GM20000 (cell line): ENCODE results near the gene BCAS1.
"Not testable (repeated sequence)": the region's sequence is repeated elsewhere in the genome, so short reads cannot be mapped to it uniquely, and the experiment has no call there.

Experiments used
- DNase-seq: peaks from one replicate; pipeline ENCODE4 v3.0.0; 2012; ENCODE audit warnings: low spot score
- TF ChIP-seq, protein P1 (sequence below): IDR thresholded peaks from 2 replicates; pipeline ENCODE4 v1.5.1; 2012; ENCODE audit warnings: mild to moderate bottlenecking, control low read depth; ENCODE audit errors: extremely low read depth, missing control alignments

BCAS1 gene

DNA sequence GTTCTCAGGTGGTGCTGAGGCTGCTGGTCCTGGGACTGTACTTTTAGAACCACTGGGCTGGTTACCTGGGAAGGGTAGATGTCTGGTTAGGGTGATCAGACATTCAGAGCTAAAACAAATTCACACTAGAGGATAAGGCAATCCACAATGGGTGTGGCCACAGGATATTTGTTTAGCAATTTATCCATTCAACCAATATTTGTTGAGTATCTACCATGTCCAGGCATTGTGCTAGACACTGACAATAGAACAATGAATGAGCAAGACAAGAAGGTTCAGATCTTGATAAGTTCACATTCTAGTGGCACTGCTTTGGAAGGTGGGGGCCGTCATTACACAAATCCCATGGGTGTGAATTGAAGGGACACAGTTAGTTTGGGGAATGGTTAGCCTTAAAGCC is 131.7 kb downstream of the BCAS1 start:
- DNase-seq = no peak
- TF ChIP-seq, protein P1, sequence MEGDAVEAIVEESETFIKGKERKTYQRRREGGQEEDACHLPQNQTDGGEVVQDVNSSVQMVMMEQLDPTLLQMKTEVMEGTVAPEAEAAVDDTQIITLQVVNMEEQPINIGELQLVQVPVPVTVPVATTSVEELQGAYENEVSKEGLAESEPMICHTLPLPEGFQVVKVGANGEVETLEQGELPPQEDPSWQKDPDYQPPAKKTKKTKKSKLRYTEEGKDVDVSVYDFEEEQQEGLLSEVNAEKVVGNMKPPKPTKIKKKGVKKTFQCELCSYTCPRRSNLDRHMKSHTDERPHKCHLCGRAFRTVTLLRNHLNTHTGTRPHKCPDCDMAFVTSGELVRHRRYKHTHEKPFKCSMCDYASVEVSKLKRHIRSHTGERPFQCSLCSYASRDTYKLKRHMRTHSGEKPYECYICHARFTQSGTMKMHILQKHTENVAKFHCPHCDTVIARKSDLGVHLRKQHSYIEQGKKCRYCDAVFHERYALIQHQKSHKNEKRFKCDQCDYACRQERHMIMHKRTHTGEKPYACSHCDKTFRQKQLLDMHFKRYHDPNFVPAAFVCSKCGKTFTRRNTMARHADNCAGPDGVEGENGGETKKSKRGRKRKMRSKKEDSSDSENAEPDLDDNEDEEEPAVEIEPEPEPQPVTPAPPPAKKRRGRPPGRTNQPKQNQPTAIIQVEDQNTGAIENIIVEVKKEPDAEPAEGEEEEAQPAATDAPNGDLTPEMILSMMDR = no peak

DNA sequence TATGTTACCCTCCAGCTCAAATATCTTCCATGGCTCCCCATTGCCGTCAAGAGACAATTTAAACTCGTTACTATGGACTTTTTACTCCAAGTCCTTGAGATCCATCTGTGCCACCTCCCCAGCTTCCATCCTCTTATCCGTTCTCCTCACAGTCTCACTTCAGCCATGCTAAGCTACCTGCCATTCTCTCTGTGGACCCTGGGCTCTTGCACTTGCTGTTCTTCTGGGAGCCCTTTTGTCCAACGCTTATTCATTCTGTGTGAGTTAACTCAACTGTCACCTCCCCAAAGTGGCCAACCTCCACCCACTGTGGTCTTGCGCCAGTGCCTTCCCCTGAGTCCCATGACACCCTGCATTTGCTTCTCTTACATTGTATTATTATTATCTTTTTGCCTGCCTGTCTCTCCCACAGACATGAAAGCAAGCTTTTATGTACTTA is 132.4 kb downstream of the BCAS1 start:
- TF ChIP-seq, protein P1 = no peak
- no peak for DNase-seq

DNA sequence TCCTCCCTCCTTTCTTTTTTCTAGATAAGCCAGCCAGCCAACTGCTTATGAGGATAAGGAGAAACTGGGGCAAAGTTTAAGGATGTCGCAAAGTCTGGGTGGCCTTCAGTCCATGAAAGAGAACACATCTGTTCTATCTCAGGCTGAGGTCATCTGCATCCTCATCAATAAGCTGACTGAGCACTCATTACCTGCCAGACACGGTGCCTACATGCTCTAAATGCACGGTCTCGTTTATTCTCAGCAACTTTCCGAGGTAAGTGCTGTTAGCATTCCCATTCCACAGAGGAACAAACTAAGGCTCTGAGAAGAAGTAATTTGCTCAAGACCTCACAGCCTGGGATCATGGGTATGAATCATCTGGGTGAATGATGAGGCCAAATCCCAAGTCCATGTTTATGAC is 133.1 kb downstream of the BCAS1 start:
- TF ChIP-seq, protein P1 = no peak
- no peak for DNase-seq

DNA sequence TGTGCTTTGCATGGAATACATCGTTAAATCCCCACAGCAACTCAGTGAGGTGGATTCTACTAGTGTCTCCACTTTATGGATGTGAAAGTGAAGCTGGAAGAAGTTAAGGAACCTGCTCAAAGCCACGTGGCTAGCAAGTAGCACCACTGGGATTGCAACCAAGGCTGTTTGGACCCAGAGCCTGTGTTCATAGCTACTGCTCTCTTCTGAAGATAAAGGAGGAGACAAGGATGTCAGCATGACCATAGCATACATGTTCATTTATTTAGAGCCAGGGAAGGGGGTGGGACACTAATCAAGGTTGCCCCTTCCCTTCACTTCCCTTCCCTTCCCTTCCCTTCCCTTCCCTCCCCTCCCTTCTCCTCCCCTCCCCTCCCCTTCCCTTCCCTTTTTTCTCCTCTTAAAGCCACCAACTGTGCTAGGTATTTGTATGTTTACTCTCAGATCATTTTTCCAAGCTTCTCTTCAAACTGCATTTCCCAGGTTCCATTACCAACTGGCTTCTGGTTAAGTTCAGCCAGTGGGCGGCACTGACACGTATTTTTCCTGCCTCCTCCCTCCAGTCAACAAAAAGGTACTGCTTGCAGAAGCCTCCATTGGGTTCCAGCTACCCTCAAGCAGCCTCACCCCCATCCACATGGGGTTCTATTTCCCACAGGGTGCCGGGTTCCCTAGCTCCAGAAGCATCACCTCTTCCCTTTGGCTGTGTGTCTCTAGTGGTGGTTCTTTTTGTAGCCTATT is 134.9 kb downstream of the BCAS1 start:
- DNase-seq = no peak
- TF ChIP-seq, protein P1 = no peak

DNA sequence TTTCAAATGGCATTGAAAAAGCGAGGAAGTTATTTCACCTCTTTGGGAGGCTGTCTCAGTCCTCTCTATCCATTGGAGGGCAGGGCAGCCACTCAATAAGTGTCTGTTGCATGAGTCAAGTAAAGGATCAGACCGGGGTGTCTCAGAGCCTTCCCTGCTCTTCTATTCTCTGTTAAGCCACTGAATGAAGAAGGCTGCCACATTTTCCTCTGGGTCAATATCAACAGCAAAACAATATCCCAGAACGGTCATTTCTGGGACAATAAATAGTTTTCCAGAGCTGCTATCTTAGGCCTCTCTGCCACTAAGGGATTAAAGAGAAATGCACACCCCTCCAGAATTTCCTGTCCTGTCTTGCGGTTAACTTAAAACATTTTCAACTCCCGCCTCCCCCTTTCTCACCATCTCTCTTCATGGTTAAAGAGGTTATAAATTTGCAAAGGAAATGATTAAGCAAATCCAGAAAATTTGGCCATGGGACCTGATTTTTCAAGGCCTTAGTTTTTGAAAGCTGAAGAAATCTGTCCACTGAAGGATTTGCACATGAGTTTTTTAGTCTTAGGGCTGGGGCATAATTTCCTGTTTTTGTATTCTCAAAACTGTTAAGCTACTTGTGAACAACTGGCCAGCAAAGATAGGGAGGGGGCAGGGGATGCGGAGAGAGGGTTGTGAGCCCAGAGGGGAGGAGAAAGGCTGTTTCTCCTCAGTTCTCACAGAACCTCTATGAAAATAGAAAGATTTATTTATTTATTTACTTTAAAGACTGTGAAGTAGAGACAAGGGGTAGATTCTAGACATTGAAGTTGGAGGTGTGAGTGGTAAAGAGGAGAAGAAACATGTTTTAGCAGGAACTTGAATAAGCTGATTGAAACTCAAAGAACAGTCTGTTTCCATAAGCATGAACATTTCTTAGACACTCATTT is 135.7 kb downstream of the BCAS1 start:
- TF ChIP-seq, protein P1 = no peak
- peak; percentile 40 for DNase-seq

DNA sequence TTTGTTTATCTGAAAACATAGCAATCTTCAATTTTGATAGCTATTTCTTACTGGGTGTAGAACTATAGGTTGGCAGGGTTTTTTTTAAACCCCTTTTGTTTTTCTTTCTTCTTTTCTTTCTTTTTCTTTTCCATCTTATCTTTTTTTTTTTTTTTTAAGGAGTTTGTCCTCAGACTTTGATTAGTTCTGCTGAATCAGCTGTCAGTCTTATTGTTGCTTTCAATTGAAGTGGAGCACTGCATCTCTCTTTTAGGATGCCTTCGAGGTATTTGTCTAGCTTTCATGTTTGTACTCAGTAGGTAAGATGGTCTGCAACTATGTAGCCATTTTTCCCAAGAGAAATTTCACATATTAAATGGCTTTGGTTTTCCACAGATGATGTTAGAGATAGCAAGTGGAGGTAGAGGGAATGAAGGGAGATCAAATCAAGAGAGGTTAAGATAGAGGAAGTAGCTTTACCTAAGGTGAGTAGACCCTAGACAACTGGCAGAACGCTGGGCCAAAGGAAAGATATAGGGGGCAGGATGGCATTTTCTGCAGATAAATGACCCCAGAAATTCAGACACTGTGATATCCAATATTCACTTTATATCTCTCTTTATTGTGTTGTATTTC is 137.1 kb downstream of the BCAS1 start:
- no peak for DNase-seq
- TF ChIP-seq, protein P1 = no peak

DNA sequence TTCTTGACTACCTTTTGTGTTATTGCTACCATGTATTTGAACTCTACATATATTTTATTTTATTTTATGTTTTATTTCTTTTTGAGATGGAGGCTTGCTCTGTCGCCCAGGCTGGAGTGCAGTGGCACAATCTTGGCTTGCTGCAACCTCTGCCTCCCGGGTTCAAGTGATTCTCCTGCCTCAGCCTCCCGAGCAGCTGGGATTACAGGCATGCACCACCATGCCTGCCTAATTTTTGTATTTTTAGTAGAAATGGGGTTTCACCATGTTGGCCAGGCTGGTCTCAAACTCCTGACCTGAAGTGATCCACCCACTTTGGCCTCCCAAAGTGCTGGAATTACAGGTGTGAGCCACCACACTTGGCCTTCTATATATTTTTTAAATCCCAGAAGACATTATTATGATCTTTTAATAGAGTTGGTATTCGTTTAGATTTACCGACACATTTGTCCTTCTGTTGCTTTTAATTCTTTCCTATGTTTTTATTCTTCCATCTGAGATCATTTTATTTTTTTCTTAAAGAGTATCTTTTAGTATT is 137.7 kb downstream of the BCAS1 start:
- not testable (repeated sequence) for DNase-seq
